Uterus (tissue), 2 donors: ENCODE data around the gene PRUNE1.

Experiments used
- POLR2A ChIP-seq, 2 donors: fragments of 450-650 bp; IDR thresholded peaks; one replicate each; pipeline ENCODE4 v1.6.1; 2016; ENCODE audit warnings: antibody characterized with exemption in 2 of 2, mild to moderate bottlenecking in 1 of 2, moderate library complexity in 1 of 2
- TF ChIP-seq, protein P1 (sequence below), 4 experiments: fragments of 200-600 bp in 2 of 4; fragments of 450-650 bp in 2 of 4; sonication (generic) in 2 of 4; IDR thresholded peaks; one replicate each; pipeline ENCODE4 v1.5.1; 2016 to 2019; ENCODE audit warnings: antibody characterized with exemption in 4 of 4, mild to moderate bottlenecking in 2 of 4, moderate library complexity in 1 of 4

DNA sequence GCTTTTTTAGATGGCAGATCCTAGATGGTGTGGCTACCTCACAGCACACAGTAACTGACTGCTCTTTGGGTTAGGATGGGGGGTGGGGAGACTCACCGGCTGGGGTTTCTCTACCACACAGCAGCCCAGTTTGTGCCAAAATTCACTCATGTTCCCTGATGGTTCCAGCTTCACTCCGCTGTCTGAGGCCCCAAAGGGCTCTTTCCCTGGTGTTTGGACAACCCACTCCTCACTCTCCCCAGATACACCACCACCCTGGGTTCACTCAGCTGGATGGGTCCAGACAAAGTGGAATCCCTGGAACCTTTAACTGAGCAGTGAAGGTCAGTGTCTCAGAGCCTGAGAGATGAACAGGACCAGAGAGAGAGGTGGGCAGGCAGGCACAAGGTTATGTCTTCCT lies 47.3 kb downstream of the PRUNE1 start:
- TF ChIP-seq, protein P1, sequence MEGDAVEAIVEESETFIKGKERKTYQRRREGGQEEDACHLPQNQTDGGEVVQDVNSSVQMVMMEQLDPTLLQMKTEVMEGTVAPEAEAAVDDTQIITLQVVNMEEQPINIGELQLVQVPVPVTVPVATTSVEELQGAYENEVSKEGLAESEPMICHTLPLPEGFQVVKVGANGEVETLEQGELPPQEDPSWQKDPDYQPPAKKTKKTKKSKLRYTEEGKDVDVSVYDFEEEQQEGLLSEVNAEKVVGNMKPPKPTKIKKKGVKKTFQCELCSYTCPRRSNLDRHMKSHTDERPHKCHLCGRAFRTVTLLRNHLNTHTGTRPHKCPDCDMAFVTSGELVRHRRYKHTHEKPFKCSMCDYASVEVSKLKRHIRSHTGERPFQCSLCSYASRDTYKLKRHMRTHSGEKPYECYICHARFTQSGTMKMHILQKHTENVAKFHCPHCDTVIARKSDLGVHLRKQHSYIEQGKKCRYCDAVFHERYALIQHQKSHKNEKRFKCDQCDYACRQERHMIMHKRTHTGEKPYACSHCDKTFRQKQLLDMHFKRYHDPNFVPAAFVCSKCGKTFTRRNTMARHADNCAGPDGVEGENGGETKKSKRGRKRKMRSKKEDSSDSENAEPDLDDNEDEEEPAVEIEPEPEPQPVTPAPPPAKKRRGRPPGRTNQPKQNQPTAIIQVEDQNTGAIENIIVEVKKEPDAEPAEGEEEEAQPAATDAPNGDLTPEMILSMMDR (IDR thresholded peaks at IDR 0.05): no peak
- TF ChIP-seq POLR2A (IDR thresholded peaks at IDR 0.05): no peak
